GM19397 (cell line): ENCODE measurements around the gene SLX4.
A peak's percentile ranks its signal among the peaks of the same experiment; 100 is the strongest.

Experiments
- ATAC-seq: cut with Tn5 transposase; IDR thresholded peaks from one replicate; pipeline ENCODE4 v1.9.1; 2021; ENCODE audit warnings: mild to moderate bottlenecking, moderate library complexity; ENCODE audit not compliant: unreplicated experiment

The SLX4 gene

GRCh38 chr16:3583303-3584038 is 27.9 kb downstream of the SLX4 start:
- ATAC-seq: no peak

- no peak for ATAC-seq
These were observed 28.9 kb downstream of the SLX4 start for GRCh38 chr16:3582276-3583165.

DNA sequence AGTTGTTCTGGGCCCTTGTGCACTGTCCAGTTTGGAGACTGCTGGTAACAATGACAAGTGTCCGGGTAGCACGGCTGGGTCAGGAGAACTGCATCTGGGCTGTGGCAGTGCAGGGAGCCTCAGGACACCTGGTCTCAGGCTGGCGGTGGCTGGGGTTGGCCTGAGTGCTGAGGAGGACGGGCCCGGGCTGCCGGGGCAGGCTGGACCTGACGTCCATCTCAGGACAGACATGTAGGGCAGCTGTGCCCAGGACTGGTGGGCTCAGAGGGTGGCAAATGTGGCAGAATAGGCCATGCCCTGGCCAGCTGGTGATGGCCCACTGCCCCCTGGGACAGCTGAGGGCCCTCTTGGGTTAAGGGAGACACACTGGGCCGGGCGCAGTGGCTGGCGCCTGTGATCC is 30.0 kb downstream of the SLX4 start:
- ATAC-seq: no peak

DNA sequence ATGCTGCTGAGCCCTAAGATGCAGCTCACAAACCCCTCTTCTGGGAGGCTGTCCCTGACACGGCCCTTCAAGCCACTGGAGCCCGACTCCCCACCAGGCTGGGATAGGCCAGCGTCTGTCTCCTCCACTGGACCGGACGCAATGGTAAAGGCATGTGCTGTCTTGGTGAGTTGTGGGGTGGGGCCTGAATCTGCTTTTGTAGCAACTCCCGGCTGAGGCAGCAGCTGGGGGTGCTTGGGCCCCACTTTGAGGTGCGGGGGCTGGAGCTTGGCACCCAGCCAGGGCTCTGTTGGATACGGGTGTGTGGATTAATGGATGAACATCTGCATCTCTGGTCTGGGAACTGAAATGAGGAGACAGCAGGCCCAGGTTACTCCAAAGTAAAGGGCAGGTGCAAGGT is 30.7 kb downstream of the SLX4 start:
- no peak for ATAC-seq

GRCh38 chr16:3580251-3580651 is 31.2 kb downstream of the SLX4 start:
- ATAC-seq: no peak

- no peak for ATAC-seq
These were observed 31.6 kb downstream of the SLX4 start for GRCh38 chr16:3579776-3580175.

DNA sequence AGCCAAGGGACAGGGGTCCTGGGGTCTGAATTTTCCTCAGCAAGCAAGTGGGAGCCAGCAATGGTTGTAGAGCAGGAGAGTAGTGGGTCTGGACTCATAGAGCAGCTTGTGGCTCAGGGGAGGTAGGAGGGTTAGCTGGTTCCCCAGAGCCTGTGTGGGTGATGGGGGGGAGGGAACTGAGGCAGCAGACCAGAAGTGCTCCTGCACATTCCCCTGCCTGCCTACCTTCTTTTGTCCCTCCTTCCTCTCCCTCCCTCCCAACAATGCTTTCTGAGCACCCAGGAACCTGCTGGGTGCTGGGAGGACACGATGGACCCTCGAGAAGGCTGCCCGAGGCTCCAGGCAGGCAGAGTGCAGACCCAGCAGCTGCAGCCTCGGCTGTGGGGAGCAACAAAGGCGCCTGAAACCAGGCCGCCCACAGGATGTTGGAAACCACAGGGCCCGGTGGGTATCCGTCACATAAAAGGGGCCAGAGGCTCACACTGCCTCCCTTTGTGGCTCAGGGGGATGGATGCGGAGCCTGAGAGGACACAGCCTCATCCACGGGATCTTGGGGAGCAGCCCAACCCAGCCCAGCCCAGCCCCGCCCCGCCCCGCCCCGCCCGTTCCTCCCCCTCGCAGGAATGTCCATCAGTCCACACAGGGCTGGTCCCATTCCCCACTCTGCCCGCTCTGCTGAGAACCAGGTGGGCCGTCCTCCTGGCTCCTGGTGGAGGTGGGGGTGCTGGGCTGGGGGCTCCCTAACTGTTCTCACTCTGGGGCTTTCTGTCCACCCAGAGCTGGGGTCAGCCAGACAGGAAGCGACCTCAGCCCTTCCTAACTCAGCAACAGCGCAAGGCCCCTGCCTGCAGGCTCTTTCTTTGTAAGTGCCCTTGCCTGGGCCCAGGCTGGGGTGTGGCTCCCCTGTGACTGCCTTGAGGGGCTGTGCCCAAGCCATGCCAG is 32.5 kb downstream of the SLX4 start:
- ATAC-seq: peak; percentile 73

DNA sequence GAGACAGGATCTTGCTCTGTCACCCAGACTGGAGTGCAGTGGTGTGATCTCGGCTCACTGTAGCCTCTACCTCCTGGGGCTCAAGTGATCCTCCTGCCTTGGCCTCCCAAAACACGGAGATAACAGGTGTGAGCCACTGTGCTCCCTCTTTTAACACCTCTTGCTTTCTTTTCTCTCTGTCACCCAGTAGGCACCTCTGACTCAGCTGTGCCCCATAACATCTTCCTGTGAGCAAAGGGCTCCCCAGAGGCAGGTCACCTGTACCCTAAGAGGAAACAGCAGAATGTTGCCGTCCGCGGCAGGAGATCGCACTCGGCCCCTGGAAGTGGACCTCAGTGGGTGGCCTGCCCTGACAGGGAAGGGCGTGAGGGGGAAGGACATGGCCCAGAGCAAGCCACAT is 33.3 kb downstream of the SLX4 start:
- ATAC-seq: no peak

- no peak for ATAC-seq
These were observed 34.1 kb downstream of the SLX4 start, which contains the start of gene NLRC3 for GRCh38 chr16:3577302-3577752. Gene NLRC3, minus strand, starts transcription at chr16:3577403. Its CDS starts 12,367 bp downstream, at chr16:3565036.

DNA sequence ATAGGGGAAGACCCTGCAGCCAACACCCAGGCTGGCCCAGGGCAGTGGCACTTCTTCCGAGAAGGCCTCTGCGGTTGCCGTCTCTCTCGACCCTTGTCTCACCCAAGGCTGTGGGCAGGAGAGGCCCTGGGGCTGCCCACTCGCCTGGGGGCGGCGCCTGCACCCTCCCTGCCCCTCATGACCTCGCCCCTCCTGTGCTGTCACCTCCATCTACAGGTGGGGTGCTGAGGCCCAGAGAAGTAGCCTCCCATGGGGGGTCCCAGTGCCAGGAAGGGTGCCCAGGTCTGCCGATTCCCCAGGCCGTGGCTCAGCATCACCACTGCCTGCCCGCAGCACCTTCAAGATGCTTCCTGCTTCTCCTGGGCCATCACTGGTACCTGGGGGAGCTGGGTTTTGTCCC is 35.2 kb downstream of the SLX4 start:
- no peak for ATAC-seq

DNA sequence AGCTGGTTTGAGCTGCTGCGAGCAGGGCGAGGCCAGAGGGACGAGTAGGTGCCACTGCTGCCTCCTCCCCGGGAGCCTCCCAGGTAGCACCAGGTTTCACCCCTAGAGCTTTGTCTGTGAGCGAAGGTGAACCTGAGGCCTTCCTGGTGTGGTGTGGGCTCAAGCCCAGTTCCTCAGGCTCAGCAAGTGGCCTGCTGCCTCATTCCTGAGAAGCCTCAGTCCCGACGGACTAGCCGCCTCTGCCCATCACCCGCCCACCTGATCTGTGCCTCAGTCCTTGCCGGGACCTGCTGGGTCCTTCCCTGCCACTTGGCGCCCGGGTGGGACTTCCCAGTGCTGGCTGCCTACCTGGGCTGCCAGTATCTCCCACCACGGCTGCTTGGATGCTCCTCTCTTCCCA is 35.9 kb downstream of the SLX4 start:
- no peak for ATAC-seq

GRCh38 chr16:3574195-3574594 is 37.2 kb downstream of the SLX4 start:
- ATAC-seq: no peak

- ATAC-seq: no peak
These were observed 38.1 kb downstream of the SLX4 start for GRCh38 chr16:3573146-3573815.

- no peak for ATAC-seq
These were observed 40.9 kb downstream of the SLX4 start for GRCh38 chr16:3570420-3571062.

GRCh38 chr16:3569851-3570250 is 41.6 kb downstream of the SLX4 start:
- ATAC-seq: no peak

DNA sequence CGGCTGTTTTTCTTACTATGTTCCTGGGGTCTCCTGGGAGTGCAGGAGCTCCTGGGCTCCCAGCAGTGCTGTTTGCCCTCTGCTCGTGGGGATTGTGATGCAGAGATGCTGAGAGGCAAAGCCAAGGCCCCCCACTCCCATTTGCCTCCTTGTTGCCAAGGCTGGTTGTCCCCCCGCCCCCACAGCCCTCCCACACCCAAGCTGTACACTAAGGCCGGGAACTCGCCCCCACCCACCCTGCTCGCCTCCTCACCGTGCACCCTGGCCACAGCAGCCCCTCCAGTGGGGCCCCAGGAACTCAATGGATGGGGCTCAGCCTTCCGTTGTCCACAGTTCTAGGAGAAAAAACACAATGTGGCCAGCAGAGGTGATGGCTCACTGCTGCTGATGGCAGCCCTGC is 44.4 kb downstream of the SLX4 start:
- ATAC-seq: no peak

- ATAC-seq: no peak
These were observed 46.6 kb downstream of the SLX4 start for GRCh38 chr16:3564889-3565141.

- no peak for ATAC-seq
These were observed 47.1 kb downstream of the SLX4 start for GRCh38 chr16:3564130-3564888.

DNA sequence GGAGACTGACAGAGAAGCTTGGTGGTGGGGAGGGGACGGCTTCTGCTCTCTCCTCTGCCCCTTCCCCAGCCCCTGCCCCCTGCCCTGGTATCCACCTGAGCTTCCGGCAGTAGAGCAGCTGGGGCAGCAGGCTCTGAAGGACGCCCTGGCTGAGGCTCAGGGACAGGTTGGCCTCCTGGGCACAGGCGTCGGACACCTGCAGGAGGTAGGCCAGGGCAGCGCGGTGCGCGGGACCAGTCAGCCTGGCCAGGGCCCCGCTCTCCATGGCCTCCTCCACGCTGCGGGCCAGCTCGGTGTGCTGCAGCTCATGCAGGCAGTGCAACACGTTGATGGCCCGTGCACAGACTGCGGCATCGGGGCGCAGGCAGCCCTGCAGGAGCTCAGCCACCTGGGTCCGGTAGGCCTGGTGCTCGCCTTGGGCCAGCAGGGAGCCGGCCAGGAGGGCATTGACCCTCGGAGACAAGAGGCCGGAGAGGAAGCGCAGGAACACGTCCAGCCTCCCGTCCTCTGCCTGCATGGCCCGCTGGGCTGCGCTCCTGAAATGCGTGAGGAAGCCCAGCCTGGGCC is 48.4 kb downstream of the SLX4 start:
- no peak for ATAC-seq
